Left renal pelvis (tissue), 4 donors: Measurements from ENCODE around the gene RIPK1. TPM values are rescaled to one million over a fixed set of nuclear protein-coding genes. Genes with fewer than 3 reads are reported as not detected.
"Not testable (repeated sequence)": the region's sequence is repeated elsewhere in the genome, so short reads cannot be mapped to it uniquely, and the experiment has no call there.

ENCODE experiments used
- DNase-seq, 4 donors: peaks; one replicate each; pipeline ENCODE4 v3.0.0-alpha.2; 2013; ENCODE audit warnings: low read depth in 4 of 4, low spot score in 3 of 4
- polyA plus RNA-seq, 4 donors: library from polyadenylated mRNA; unstranded; fragments of 120-200 nt; gene quantifications; one replicate each; pipeline ENCODE4 v1.2.1, GENCODE V29; 2013; ENCODE audit not compliant: insufficient read length in 4 of 4

The RIPK1 gene
- polyA plus RNA-seq, 4 donors = 20.7 to 27.7 (median 25.7) TPM

DNA sequence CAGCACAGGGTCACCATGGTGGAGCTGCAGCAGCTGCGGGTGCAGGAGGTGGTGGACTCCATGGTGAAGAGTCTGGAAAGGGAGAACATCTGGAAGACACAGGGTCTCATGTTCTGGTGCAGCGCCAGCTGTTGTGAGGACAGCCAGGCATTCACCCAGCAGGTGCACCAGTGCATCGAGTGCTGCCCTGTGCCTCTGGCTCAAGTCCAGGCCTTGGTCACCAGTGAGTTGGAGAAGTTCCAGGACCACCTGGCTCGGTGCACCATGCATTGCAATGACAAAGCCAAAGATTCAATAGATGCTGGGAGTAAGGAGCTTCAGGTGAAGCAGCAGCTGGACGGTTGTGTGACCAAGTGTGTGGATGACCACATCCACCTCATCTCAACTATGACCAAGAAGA, 22.9 kb upstream of the RIPK1 start:
- DNase-seq = no peak

DNA sequence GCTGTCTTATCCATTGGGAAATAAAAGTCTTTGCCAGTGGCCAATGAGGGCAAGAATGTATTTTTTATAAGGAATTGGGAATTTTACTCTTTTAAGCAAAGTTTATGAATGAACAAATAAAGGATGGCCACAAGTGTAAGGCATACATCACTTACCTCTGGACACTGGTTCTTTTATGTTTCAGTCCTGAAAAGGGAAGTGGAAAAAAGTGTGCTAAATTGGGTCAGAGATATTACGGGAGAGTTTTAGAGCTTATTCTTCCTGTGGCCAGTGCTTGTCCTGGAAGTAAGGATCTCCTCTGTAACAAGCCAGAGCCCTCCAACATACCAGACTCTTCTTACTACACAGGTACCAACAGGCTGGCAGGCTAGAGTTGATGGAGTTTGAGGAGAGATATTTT, 22.5 kb upstream of the RIPK1 start:
- DNase-seq = no peak

DNA sequence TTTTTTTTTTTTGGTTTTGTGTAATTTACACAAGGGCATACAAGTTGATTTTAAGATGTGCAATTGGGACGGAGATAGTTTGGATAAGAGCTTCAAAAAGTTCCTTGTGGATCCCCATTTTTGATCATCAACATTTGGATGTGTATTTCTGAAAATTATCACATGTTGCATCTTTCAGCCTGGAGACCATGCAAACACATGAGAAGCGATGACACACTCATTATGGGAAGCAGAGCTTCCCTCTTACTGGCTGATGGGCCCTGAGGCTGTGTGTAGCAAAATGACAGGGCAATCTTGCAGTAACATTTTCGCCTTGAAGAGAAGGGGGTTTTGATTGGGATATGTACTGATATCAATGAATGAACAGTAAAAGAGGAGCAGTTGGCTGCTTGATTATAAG, 22.0 kb upstream of the RIPK1 start:
- no peak for DNase-seq

DNA sequence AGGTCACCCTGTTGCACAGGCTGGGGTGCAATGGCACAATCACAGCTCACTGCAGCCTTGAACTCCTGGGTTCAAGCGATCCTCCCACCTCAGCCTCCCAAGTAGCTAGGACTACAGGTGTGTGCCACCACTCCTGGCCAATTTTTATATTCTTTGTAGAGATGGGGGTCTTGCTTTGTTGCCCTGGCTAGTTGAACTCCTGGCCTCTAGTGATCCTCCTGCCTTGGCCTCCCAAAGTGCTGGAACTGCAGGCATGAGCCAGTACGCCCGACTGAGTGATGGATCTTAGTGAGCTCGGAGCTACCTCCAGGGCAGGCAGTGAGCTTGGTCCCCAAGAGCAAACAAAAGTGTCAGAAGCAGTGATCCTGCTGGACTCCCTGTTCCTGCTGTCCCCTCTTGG, 20.3 kb upstream of the RIPK1 start:
- DNase-seq = not testable (repeated sequence)

DNA sequence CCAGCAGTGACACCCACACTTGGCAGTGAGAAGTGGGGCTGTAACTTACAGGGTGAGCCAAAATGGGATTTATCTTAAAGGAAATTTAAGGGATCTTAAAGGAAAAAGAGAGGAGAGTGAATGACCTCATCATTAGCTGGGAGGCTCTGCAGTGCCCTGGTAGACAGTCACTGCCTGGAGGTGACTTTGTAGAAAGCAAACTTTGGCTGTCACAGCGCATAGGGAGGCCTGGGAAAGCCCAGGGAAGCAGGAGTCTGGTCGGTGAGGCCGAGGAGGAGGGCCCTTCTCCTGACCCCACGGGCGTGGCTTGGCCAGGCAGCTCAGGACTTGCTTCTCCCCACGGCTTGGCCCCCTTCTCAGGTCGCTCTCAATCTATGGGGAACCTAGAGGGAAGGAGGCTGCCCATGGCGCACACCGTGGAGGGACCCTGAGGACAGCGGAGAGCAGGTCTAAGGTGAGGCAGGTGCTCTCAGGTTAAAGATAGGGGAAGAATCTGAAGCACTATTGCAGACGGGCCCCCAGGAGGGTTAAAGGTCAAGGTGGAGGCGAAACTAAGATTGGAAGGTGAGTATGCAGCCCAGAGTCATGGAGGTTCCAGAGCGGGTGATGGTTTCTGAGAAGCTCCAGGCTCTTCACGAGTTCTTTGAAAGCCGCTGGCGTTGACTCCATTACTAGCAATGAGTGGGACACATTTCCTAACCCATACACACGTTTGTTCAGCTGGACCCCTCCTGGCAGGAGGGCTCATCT, 15.6 kb upstream of the RIPK1 start:
- DNase-seq = no peak

DNA sequence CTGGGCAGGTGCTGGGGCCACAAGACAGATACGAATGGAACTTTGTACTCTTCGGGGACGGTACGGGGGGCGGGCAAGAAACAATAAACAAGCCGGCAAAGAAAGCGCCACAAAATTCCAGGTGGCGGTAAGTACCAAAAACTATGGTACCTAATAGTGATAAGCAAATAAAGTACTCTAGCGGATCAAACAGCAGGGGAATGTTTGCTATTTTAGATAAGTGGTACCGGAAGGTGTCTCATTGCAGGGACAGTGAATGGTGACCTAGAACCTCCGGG, 15.1 kb upstream of the RIPK1 start:
- DNase-seq = no peak

DNA sequence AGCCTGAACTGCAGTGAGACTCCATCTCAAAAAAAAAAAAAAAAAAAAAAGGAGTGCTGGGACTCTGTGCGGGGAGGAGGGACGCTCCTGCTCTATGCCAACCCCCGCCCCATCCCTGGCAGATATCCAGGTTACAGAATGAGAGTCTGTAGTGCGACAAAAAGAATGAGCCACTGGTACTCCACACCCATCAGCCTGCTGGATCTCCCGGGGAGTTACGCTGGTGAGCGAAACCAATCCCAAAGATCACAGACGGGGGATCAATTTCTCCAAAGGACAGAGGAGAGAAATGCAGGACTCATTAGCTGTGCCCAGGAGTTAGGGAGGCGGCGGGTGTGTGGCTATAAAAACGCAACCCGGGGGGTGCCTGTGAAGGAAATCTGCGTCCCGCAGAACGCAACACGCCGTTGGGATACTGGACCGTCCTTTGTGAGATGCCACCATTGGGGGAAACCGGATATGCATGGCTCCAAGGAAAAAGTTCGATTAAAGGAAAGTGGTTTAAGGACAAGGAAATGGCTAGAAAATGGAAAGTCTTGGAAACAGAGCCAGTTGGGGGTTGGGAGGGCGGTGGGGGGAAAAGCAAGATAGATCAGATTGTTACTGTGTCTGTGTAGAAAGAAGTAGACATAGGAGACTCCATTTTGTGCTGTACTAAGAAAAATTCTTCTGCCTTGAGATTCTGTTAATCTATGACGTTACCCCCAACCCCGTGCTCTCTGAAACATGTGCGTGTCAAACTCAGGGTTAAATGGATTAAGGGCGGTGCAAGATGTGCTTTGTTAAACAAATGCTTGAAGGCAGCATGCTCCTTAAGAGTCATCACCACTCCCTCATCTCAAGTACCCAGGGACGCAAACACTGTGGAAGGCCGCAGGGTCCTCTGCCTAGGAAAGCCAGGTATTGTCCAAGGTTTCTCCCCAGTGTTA, 13.8 kb upstream of the RIPK1 start:
- DNase-seq = peak in 1 of 4 donors; percentile 29

DNA sequence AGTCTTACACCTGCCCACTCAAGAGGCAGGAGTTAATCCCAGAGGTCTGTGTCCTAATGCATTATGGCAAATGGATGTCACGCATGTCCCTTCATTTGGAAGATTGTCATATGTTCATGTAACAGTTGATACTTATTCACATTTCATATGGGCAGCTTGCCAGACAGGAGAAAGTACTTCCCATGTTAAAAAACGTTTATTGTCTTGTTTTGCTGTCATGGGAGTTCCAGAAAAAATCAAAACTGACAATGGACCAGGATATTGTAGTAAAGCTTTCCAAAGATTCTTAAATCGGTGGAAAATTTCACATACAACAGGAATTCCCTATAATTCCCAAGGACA, 13.2 kb upstream of the RIPK1 start:
- not testable (repeated sequence) for DNase-seq

DNA sequence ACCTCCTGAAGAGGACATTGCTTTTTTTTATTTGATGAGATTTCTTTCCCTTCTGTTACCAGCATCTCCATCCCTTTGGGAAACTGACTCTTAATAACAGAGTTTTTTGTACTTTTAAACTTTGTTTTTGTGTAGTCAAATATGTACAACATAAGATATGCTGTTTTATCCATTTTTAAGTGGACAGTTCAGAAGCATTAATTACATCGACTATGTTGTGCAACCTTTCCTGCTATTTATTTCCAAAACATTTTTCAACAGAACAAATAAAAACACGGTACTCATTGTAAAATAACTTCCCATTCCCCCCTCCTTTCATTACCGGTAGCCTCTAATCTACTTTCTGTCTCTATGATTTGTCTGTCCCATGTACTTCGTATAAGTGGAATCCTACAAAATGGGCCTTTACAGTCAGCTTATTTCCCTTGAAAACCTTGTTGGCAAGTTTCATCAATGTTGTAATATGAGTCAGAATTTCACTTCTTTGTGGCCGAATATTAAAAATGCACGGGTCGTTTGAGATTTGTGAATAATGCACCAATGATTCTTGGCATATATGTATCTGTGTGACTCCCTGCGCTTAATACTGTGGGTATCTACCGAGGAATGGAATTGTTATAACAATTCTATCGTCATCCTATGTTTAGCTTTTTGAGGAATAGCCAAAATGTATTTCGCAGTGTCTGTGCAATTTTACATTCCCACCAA, 11.1 kb upstream of the RIPK1 start:
- no peak for DNase-seq

DNA sequence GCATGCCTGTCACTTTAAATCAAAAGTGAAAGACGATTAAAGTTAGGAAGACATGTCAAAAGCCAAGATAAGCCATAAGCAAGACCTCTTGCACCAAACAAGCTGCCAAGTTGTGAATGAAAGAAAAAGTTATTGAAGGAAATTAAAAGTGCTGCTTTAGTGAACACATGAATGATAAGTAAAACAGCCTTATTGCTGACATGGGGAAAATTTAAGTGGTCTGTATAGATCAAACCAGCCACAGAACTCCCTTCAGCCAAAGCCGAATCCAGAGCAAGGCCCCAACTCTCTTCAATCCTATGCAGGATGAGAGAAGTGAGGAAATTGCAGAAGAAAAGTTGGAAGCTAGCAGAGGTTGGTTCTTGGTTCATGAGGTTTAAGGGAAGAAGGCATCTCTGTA, 9.3 kb upstream of the RIPK1 start:
- no peak for DNase-seq

DNA sequence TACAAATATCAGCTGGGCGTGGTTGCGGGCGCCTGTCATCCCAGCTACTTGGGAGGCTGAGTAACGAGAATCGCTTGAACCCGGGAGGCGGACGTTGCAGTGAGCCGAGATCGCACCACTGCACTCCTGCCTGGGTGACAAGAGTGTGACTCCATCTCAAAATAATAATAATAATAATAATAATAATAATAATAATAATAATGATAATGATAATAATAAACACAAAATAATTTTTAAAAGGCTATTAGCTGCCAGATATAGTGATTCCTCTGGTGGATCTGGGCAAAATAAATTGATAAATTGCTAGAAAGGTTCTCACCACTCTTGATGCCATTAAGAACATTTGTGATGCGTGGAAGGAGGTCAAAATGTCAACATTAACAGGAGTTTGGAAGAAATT, 8.2 kb upstream of the RIPK1 start:
- not testable (repeated sequence) for DNase-seq

DNA sequence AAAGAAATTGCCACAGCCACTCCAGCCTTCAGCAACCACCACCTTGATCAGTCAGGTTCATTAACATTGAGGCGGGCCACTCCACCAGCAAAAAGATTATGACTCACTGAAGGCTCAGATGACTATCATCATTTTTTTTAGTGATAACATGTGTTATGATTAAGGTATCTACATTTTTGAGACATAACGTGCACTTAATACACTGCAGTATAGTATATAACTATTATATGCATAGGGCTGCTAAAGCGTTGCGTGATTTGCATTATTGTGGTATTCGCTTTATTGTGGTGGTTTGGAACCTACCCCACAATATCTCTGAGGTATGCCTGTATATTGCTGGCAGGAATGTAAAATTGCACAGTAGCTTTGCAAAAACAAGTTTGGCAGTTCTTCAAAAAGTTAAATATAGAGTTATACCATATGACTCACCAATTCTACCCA, 6.8 kb upstream of the RIPK1 start:
- DNase-seq = no peak

DNA sequence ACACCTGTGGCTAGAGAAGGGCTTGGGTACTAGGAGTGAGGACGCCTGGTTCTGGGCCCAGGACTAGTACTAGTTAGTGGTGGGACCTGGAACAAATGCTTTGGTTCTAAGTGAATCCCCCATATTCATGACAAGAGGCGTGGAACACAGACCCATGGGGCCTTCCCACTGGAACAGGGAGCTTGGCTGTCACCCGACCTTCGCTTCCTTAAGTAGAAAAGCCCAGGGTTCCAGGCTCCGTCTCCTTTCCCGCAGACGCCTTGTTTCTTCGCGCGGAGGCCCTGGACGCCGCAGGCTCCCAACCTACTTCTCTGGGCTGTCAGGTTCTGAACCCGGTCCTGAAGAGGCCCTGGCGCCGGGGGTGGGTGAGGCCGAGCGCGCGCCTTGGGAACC, 5.0 kb upstream of the RIPK1 start:
- DNase-seq = not testable (repeated sequence)

DNA sequence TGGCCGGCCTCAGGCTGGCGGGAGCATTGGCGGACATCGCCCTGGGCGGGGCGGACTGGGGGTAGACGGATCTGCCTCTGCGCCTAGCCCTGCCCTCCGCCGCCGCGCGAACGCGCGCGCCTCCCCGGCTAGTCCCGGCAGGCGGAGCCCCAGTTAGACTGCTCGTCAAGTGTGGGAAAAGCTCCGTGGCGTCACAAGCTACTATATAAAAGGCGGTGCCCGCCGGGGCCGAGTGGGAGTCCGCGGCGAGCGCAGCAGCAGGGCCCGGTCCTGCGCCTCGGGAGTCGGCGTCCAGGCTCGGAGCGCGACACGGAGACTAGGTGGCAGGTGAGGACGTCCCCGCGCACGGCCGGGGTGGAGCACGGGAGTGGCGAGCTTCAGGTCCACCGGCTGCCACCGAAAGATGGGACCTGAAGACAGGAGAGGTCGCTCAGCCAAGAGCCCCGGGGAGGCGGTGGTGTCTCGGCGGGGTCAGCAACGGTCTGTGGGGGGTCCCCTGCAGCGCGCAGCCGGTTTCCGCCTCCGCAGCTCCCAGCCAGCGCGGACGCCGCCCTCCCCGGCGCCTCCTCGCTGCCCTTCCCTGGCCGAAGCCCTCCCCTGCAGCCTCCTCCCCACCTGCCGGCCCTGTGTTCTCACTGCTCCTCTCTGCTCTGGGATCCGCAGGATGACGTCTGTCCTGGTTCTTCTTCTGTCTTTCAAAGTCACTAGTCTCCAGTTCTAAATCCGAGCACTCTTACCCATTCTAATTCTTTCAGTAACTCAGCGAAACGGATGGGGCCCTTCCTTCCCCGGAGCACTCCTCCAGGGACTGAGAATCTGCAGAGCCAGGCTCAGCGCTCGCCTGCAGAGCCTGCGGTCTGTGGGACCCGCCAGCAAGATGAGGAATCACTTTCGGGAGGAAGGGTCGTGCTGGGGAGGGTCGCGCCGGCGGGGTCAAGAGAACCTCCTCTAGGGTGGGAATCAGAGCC, 4.3 kb upstream of the RIPK1 start:
- DNase-seq = peak; percentile 64 to 77 (median 77)

DNA sequence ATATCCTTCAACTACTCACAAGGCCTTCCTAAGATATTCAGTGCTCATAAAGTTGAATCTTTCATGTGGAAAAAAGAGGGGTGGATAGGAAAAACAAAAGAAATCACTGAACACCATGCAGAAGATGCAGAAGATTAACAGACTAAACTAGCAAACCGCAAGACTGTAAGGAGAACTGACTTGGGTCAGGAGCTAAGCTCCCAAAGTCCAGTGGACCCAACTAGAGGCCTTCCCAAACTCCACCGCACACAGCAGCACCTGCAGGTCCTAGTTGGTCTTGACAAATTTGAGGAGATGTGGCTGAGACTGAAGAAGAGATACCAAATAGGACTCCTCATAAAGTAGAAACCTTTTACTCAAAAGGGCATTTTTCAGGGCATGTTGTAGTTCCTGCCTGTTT, 3.3 kb downstream of the RIPK1 start:
- no peak for DNase-seq

DNA sequence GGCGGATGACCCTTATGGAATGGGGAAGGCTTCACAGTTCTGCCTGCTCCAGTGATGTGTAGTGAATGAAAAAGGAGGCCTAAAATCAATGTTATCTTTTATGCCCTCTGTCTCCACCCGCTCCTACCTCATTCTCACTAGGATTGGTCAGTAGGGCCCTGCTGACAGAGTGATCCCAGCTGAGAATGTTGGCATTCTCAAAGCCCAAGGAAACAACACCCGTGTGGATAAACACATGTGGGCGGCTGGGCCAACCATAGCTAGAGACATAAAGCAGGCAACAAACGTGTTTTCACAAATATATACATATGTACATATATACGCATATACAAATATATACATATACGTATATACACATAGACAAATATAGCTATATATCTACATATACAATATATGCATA, 4.5 kb downstream of the RIPK1 start:
- DNase-seq = no peak

DNA sequence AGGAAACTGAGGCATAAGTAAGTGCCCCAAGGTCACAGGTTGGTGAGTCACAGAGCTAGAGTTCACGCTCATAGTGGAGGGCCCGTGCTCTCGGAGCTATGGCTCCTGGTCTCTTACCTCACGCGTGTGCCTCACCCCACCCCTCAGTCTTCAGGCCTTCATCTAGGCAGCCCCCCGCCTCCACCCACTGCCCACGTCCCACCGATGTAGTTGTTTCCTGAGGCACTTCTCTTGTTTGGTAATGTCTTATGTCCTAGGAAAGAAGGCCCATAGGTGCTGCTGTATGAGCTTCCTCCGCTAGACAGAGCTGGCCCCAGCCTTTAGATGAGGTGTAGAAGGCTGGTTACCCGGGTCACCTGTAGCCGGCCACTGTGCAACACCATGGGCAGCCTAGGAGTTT, 5.1 kb downstream of the RIPK1 start:
- no peak for DNase-seq

DNA sequence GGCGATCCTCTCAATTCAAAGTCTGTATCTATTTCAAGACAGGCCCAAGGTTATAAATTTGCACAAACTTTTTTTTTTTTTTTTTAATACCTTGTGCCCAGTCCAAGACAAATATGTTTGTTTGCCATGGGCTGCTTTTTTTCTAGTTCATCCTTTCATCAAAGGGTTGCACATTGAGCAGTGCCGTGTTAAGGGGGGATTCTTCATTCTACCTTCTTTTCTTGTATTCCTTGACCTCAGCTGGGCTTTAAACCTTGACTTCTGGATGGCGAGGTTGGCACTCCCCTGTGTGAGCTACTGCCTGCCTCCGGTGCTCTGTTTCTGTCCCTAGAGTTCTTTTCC, 7.4 kb downstream of the RIPK1 start:
- no peak for DNase-seq

DNA sequence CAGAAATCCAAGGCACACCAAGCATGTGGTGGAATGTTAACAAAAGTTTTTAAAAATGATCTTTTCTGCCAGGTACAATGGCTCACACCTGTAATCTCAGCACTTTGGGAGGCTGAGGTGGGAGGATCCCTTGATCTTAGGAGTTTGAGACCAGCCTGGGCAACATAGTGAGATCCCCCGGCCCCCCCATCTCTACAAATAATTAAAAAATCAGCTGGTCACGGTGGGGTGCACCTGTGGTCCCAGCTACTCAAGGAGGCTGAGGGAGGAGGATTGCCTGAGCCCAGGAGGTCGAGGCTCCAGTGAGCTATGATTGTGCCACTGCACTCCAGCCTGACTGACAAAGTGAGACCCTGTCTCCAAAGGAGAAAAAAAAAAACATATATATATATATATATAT, 8.0 kb downstream of the RIPK1 start:
- no peak for DNase-seq

DNA sequence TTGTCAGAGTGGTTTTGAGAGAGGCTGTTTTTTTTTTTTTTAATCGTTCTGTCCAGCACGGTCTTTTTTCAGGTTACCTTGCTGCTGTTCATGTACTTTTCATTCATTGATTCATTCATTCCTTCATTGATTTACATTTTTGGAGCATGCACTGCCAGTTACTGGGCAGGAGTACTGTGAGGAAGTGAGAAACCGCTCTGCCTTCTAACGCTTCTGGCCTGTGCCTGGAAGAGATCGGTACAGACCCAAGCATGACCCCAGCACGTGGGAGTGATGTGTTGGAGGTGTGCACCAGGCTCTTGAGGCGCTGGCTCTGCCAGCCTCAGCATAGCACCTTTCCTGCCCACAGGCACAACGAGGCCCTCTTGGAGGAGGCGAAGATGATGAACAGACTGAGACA, 9.1 kb downstream of the RIPK1 start:
- DNase-seq = no peak

DNA sequence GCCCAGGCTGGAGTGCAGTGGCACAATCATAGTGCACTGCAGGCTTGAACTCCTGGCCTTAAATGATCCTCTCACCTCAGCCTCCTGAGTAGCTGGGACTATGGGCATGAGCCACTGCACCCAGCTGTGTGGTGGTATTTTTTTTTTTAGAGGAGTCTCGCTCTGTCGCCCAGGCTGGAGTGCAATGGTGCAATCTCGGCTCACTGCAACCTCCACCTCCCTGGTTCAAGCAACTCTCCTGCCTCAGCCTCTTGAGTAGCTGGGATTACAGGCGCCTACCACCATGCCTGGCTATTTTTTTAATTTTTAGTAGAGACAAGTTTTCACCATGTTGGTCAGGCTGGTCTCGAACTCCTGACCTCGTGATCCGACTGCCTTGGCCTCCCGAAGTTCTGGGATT, 10.7 kb downstream of the RIPK1 start:
- not testable (repeated sequence) for DNase-seq
